Measurements from ENCODE around the gene C2orf72. TPM values are rescaled to one million over a fixed set of nuclear protein-coding genes. Genes with fewer than 3 reads are reported as not detected.
A peak's percentile ranks its signal among the peaks of the same experiment; 100 is the strongest.

C2orf72 gene
- total and polyA plus RNA-seq, 10 of the 15 experiments (the other 5 are each of a cell fraction or from before 2014, with no cell fraction given) = under 0.01 to 0.29 (median 0.10) TPM; not detected in 6

DNA sequence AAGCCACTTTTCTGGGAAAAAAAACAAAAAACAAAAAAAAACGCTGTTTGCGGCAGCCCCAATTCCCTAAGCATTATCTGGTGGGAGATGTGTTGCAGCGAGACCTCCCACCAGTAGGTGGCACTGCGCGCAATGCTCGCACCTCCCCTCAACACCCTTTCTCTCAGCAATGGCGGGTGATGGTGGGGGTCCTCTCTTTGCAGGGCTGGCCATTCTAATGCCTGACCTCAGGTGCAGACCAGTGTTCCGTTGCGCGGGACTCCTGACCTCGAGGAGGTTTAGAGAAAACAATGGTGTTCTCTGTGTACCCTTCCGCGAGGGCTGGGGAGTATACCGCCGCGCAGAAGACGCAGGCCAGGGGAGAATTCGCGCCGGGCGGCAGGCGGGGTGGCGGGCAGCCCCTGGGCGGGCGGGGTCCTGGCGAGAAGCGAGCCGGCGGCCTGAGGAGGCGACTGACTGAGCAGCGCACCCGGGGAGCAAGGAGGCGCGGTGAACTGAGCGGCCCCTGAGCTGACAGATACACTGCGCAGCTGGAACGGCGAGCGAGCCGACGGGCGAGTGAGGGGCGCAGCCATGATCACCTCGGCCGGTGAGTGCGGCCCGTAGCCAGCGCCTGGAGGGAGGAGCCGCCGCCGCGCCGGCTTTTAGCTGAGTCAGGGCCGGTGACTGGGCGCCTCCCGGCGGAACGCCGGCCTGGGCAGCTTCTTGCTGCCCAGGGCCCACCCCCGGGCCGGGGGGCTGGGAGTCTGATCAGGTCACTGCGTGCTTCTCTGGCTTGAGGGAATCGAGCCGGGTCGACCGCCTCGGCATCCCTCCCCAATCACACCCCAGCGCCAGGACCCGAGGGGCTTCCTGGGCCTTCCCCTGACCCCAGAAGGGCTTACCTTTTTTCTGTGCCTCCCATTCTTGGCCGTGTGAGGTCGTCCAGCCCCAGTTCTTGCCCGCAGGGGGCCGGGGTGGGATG, 19.4 kb downstream of the C2orf72 start, which contains the start of gene PSMD1 (continued):
- TF ChIP-seq, protein P1, sequence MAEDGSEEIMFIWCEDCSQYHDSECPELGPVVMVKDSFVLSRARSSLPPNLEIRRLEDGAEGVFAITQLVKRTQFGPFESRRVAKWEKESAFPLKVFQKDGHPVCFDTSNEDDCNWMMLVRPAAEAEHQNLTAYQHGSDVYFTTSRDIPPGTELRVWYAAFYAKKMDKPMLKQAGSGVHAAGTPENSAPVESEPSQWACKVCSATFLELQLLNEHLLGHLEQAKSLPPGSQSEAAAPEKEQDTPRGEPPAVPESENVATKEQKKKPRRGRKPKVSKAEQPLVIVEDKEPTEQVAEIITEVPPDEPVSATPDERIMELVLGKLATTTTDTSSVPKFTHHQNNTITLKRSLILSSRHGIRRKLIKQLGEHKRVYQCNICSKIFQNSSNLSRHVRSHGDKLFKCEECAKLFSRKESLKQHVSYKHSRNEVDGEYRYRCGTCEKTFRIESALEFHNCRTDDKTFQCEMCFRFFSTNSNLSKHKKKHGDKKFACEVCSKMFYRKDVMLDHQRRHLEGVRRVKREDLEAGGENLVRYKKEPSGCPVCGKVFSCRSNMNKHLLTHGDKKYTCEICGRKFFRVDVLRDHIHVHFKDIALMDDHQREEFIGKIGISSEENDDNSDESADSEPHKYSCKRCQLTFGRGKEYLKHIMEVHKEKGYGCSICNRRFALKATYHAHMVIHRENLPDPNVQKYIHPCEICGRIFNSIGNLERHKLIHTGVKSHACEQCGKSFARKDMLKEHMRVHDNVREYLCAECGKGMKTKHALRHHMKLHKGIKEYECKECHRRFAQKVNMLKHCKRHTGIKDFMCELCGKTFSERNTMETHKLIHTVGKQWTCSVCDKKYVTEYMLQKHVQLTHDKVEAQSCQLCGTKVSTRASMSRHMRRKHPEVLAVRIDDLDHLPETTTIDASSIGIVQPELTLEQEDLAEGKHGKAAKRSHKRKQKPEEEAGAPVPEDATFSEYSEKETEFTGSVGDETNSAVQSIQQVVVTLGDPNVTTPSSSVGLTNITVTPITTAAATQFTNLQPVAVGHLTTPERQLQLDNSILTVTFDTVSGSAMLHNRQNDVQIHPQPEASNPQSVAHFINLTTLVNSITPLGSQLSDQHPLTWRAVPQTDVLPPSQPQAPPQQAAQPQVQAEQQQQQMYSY (CRISPR knock-in tag; IDR thresholded peaks at IDR 0.05) = no peak
- TF ChIP-seq ETV6 (conservative IDR thresholded peaks at IDR 0.05 in 1 of 2, IDR thresholded peaks at IDR 0.05 in 1 of 2; ENCODE audit: borderline replicate concordance in 1 of 2, low read depth in 1 of 2) (no peak), HCFC1 (IDR thresholded peaks at IDR 0.05; ENCODE audit: low read length) (peak; percentile 77), SREBF2 (IDR thresholded peaks at IDR 0.05; ENCODE audit: low read length) (no peak), POLR2A (IDR thresholded peaks at IDR 0.05; ENCODE audit: low read depth, low read length) (peak; percentile 92), HDAC2 (IDR thresholded peaks at IDR 0.05) (no peak), CREM (IDR thresholded peaks at IDR 0.05; ENCODE audit: low read depth) (peak; percentile 59), RUNX3 (IDR thresholded peaks at IDR 0.05; ENCODE audit: low read length) (peak; percentile 43), NFYA (IDR thresholded peaks at IDR 0.05; ENCODE audit: borderline replicate concordance, low read depth, low read length) (no peak), KAT2A (conservative IDR thresholded peaks at IDR 0.05; ENCODE audit: control insufficient read depth, low read depth, low read length) (no peak), RAD51 (IDR thresholded peaks at IDR 0.05) (no peak), RELA (IDR thresholded peaks at IDR 0.05; ENCODE audit: borderline replicate concordance, partially characterized antibody) (peak; percentile 81)
- TF ChIP-seq, protein P2, sequence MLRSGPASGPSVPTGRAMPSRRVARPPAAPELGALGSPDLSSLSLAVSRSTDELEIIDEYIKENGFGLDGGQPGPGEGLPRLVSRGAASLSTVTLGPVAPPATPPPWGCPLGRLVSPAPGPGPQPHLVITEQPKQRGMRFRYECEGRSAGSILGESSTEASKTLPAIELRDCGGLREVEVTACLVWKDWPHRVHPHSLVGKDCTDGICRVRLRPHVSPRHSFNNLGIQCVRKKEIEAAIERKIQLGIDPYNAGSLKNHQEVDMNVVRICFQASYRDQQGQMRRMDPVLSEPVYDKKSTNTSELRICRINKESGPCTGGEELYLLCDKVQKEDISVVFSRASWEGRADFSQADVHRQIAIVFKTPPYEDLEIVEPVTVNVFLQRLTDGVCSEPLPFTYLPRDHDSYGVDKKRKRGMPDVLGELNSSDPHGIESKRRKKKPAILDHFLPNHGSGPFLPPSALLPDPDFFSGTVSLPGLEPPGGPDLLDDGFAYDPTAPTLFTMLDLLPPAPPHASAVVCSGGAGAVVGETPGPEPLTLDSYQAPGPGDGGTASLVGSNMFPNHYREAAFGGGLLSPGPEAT (IDR thresholded peaks at IDR 0.05; ENCODE audit: low read depth) = peak; percentile 97
- TF ChIP-seq, protein P3, sequence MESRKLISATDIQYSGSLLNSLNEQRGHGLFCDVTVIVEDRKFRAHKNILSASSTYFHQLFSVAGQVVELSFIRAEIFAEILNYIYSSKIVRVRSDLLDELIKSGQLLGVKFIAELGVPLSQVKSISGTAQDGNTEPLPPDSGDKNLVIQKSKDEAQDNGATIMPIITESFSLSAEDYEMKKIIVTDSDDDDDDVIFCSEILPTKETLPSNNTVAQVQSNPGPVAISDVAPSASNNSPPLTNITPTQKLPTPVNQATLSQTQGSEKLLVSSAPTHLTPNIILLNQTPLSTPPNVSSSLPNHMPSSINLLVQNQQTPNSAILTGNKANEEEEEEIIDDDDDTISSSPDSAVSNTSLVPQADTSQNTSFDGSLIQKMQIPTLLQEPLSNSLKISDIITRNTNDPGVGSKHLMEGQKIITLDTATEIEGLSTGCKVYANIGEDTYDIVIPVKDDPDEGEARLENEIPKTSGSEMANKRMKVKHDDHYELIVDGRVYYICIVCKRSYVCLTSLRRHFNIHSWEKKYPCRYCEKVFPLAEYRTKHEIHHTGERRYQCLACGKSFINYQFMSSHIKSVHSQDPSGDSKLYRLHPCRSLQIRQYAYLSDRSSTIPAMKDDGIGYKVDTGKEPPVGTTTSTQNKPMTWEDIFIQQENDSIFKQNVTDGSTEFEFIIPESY (IDR thresholded peaks at IDR 0.05) = peak; percentile 85
- TF ChIP-seq, protein P4, sequence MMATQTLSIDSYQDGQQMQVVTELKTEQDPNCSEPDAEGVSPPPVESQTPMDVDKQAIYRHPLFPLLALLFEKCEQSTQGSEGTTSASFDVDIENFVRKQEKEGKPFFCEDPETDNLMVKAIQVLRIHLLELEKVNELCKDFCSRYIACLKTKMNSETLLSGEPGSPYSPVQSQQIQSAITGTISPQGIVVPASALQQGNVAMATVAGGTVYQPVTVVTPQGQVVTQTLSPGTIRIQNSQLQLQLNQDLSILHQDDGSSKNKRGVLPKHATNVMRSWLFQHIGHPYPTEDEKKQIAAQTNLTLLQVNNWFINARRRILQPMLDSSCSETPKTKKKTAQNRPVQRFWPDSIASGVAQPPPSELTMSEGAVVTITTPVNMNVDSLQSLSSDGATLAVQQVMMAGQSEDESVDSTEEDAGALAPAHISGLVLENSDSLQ (IDR thresholded peaks at IDR 0.05) = no peak
- TF ChIP-seq, protein P5, sequence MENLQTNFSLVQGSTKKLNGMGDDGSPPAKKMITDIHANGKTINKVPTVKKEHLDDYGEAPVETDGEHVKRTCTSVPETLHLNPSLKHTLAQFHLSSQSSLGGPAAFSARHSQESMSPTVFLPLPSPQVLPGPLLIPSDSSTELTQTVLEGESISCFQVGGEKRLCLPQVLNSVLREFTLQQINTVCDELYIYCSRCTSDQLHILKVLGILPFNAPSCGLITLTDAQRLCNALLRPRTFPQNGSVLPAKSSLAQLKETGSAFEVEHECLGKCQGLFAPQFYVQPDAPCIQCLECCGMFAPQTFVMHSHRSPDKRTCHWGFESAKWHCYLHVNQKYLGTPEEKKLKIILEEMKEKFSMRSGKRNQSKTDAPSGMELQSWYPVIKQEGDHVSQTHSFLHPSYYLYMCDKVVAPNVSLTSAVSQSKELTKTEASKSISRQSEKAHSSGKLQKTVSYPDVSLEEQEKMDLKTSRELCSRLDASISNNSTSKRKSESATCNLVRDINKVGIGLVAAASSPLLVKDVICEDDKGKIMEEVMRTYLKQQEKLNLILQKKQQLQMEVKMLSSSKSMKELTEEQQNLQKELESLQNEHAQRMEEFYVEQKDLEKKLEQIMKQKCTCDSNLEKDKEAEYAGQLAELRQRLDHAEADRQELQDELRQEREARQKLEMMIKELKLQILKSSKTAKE (IDR thresholded peaks at IDR 0.05; ENCODE audit: low read depth, poor library complexity, severe bottlenecking) = peak; percentile 46

All from GM12878 (cell line).